ENCODE results near the gene TARBP2.

TARBP2 gene

DNA sequence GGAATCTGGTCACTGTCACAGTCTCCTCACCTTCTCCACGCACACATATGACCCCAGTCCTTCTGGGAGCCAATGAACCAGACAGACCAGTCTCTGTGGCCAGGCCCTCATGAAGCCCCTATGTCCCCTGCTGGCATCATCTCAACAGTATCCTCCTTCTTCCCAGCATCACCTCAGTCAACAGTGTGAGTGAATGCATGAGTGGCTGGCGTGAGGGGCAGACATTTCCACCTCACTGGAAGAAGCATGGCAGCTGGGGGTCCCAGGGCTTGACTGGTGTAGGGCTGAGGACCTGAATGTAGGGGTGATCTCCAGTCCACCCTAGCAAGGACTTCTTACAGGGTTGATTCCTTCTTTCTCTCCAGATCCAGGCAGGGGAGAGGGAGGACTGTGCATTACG lies 3.6 kb upstream of the TARBP2 start:
- no peak for DNase-seq

GRCh38 chr12:53498235-53498630 lies 2.9 kb upstream of the TARBP2 start:
- no peak for DNase-seq

DNA sequence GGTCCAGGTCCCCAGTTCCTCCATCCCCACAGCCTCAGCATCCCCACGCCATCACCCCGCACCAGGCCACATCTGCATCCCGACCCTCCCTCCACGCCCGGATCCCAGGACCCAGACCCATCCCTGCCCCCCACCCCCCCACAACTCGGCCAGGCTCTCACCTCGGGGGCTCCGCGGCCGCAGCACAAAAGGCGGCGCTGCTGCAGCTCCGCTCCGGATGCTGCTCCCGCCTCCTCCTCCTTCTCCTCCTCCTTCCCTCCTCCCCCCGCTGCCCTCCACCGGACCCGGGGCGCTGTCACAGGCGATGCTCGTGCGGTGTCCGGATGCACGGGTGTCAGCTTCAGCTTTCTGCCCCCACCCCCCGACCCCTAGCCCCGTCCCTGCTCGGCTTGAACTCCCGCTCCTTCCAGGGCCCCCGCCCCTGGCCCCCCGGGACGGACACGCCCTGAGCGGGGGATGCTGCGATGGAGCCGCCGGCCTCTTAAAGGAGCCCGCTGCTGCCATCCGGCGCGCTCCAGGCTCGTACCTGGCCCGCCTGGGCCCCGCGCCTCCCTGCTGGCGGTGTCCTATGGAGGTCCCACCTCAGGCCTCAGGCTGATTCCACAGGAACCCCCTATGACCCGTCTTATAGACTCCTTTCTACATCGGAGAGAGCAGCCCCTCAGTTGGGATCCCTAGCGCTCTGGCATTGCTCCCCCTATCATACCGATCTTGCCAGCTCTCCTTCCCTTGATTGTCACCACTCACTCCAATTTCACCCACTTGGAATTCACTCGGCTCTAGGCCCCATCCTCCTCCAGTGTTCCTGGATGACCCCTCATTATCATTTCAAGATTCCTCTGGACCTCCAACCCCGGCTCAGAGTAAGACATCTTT lies 1.6 kb upstream of the TARBP2 start, which contains the start of gene MAP3K12:
Gene MAP3K12, minus strand, starts transcription at position 193 of the 876 bp plus-strand sequence. CDS start 12,067 bp downstream, outside the sequence.
- DNase-seq = no peak

DNA sequence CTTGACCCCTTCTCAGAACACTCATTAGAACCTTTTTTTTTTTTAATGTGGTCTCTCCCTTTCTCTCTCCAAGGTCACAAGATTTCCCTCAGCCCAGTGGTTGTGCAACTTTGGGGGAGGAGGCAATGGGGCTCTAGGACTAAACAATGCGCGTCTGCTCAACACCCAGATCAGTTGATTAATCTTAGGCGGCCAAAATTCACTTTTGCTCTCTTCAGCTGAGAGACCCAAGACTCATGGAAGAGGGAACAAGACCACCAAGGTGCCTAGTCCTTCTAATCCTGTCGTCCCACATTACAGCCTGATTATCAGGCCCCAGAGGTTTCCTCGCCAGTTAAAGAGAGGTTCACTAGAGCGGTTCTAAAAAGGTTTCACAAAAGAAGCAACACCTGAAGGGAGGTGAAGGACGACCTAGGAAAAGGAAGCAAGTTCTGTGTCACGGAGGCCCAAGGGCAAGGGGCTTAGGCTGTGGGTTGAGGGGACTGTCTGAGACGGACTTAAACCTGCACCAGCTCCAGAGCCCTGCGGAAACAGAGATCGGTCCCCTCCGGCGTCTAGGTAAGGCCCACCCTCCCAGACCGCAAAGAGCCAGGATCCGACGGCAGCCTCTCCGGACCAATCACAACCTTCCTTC lies 824 bp upstream of the TARBP2 start:
- no peak for DNase-seq

GRCh38 chr12:53501615-53502181 lies 615 bp downstream of the TARBP2 start:
- DNase-seq = no peak

- no peak for DNase-seq
Measured at GRCh38 chr12:53502331-53502730, 1.2 kb downstream of the TARBP2 start.

DNA sequence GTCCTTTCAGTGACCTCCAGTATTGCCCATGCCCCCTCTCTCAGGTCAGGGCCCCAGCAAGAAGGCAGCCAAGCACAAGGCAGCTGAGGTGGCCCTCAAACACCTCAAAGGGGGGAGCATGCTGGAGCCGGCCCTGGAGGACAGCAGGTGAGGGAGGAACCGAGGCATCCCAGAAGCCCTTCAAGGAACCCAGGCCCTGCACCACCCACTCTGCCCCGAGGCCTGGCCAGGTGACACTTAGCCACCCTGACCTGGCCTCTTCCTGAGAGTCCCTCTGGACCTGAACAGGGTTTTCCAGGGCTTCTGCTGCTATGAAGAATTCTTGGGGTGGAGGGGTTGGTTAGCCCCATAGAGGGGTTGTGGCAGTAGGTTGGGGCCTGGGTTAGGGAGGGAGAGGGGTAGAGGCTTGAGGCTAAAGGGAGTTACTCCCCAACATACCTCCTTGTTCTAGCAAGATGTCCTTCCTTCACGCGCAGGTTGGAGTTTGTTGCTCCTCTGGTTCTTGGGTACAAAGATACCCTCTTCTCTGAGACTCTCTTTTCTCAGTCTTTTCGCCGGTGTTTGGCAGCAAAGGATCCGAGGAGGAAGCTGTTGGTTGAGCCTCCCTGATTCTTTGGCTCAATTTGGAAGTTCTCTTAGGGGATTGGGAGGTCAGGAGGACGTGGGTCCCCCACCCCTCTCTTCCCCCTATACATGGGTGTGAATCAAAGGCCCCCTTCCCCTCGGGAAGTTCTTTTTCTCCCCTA lies 2.1 kb downstream of the TARBP2 start:
- DNase-seq = no peak

GRCh38 chr12:53504004-53504920 lies 3.2 kb downstream of the TARBP2 start:
- DNase-seq = no peak

- no peak for DNase-seq
Measured at GRCh38 chr12:53505086-53505485, 4.0 kb downstream of the TARBP2 start.

DNA sequence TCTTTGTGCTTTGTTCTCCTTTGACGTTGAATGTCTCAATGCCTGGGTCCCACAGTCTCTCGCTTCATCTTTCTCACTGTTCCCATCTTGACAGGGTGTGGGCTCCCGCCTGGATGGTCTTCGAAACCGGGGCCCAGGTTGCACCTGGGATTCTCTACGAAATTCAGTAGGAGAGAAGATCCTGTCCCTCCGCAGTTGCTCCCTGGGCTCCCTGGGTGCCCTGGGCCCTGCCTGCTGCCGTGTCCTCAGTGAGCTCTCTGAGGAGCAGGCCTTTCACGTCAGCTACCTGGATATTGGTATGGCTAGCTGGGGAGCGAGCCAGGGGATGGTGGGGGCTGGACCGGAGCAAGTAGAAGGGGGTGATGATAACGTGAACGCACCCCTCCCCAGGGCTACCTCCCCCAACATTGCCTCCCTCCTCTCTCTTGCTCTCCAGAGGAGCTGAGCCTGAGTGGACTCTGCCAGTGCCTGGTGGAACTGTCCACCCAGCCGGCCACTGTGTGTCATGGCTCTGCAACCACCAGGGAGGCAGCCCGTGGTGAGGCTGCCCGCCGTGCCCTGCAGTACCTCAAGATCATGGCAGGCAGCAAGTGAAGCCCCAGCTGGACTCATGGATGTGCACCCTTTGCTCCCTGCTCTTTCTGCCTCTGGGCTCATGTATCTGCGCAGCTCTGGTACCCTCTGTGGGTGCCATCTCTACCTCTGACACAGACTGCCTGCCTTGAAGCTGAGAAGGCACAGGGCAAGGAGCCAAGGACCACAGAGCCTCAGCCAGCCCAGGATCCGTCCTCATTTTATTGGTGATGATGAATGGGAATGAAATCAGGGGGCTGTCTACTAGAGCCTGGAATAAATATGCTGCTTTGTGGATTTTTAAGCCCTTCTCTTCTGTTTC lies 4.7 kb downstream of the TARBP2 start:
- no peak for DNase-seq

- no peak for DNase-seq
Measured at GRCh38 chr12:53506450-53506785, 5.3 kb downstream of the TARBP2 start.

DNA sequence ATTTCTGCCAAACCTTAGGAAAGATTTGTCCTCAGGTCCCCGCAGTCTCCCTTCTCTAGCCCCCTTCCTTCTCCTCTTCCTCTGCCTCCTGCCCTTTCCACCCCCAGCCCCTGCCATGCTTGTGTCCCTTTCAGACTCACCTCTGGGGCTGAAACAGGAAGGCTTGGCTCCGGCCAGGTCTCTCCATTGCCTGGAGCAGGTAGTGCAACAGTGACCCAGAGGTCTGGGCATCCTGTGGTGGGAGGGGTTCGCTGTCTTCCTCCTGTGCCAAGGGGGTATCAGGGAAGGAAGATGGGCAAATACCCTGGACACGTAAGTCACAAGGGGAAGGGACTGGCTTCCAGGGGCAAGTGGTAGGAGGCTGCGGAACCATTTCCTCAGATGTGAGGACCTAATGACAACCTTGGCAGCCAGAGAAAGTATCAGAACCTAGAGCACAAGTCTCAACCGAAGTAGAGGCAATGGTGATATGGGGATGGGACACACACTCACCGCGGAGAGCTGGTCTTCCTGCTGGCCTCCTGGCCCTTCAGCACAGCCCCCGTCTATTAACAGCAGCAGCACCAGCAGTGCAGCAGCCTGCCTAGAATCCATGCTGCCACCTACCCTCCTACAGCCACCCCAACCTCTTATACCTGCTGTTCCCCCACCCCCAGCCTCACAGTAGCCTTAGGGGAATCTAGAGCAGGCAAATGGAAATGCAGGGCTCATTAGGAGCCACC lies 6.0 kb downstream of the TARBP2 start, which contains the start of gene NPFF:
Gene NPFF, minus strand, starts transcription at position 604 of the 722 bp plus-strand sequence. Its CDS starts 10 bp downstream, at position 594.
- DNase-seq = no peak

- no peak for DNase-seq
Measured at GRCh38 chr12:53507603-53507885, 6.5 kb downstream of the TARBP2 start.

DNA sequence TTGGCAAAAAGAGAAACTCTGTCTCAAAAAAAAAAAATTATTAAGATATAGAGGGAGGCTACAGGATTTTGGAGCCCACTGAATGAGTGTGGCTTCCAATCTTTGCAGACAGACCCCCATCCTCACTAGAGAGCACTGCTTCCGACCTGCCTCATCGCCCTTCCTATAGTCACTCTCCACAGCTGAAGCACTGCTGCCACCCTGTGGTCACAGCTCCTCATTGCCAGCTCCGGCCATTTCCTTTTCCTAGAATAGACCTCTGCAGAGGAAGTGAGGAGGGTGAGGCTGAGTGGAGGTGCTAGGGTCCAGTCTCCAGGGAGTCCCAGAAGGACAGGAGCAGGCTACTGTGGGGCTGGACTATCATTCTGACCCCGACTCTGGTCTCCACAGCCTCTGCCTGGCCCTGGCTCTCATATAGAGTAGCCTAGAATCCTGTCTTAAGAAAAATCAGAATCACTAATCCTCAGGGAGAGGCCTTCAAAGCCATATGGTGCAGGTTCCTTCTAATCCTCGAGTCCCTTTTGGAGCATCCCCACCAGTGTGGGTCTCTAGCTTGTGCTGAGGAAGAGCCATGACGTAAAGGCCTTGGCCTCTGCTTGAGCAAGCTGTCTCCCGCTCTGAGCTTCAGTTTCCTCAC lies 7.6 kb downstream of the TARBP2 start:
- DNase-seq = peak; percentile 51

DNA sequence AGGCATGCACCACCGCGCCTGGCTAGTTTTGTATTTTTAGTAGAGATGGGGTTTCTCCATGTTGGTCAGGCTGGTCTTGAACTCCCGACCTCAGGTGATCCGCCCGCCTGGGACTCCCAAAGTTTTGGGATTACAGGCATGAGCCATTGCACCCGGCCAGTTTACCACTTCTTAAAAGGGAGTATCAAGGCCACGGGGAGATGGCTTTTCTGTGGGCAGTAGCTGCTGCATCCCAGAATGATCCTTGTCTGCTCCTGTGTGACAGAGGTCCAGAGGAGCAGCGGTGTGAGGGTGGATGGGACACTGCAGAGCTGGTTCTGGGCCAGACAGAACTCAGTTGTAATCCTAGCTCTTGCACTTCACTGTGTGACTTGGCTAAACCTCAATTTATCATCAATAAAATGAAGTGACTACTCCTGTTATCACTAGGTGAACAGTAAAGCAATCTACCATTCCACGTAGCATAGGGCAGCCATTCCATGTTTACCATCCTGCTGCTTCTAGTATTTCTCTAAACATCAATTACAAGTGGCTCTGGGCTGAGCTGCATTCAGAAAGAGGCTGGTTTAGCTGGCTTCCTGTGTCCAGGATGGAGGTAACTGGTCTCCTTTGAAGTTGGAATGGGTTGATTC lies 9.2 kb downstream of the TARBP2 start:
- DNase-seq = no peak

GRCh38 chr12:53513712-53514410 lies 12.8 kb downstream of the TARBP2 start:
- DNase-seq = no peak

- DNase-seq = no peak
Measured at GRCh38 chr12:53514628-53515290, 13.7 kb downstream of the TARBP2 start.

GRCh38 chr12:53515291-53515680 lies 14.2 kb downstream of the TARBP2 start:
- DNase-seq = no peak
